ENCODE measurements around the gene HUS1B.

DNA sequence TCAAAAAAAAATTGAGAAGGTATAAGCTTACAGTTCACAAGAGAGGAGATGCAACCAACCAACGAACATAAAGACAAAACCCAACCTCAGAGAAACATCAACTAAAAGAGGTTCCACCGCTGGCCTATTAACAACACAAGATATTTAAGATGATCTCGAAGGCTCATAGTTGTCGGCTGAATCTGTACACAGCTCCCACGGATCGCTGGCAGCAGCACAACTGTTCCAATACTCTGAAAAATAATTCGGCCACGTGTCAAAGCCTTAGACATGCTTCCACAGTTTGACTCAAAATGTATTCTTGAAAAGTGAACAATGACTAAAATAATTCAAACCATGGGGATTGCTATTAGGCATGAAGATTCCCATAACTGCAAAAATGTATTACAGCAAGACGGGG lies 22.4 kb upstream of the HUS1B start:
- TF ChIP-seq, protein P1, sequence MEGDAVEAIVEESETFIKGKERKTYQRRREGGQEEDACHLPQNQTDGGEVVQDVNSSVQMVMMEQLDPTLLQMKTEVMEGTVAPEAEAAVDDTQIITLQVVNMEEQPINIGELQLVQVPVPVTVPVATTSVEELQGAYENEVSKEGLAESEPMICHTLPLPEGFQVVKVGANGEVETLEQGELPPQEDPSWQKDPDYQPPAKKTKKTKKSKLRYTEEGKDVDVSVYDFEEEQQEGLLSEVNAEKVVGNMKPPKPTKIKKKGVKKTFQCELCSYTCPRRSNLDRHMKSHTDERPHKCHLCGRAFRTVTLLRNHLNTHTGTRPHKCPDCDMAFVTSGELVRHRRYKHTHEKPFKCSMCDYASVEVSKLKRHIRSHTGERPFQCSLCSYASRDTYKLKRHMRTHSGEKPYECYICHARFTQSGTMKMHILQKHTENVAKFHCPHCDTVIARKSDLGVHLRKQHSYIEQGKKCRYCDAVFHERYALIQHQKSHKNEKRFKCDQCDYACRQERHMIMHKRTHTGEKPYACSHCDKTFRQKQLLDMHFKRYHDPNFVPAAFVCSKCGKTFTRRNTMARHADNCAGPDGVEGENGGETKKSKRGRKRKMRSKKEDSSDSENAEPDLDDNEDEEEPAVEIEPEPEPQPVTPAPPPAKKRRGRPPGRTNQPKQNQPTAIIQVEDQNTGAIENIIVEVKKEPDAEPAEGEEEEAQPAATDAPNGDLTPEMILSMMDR (IDR thresholded peaks at IDR 0.05) = no peak
- TF ChIP-seq POLR2A (IDR thresholded peaks at IDR 0.05; ENCODE audit: low read depth) (no peak), EP300 (IDR thresholded peaks at IDR 0.05) (no peak), POLR2AphosphoS5 (IDR thresholded peaks at IDR 0.05) (no peak)

Data from esophagus muscularis mucosa (tissue), 4 donors.